B cell (primary cell): ENCODE data around the gene TAS2R41.

Experiments
- CTCF ChIP-seq: fragments of 200-600 bp; IDR thresholded peaks from one replicate; pipeline ENCODE4 v1.8.0; 2022; ENCODE audit warnings: antibody characterized with exemption, mild to moderate bottlenecking
- EZH2 ChIP-seq: IDR thresholded peaks from 2 replicates; pipeline ENCODE4 v1.6.1; 2012; ENCODE audit warnings: borderline replicate concordance, low read depth, mild to moderate bottlenecking, moderate library complexity, low read length; ENCODE audit not compliant: insufficient read depth, poor library complexity, severe bottlenecking

- TF ChIP-seq CTCF (no peak), EZH2 (no peak)
These were observed 16.1 kb downstream of the TAS2R41 start for GRCh38 chr7:143493751-143494150.
